ENCODE measurements around the gene MALRD1.
A peak's percentile ranks its signal among the peaks of the same experiment; 100 is the strongest.
"Not testable (repeated sequence)": the region's sequence is repeated elsewhere in the genome, so short reads cannot be mapped to it uniquely, and the experiment has no call there.

MALRD1 gene

DNA sequence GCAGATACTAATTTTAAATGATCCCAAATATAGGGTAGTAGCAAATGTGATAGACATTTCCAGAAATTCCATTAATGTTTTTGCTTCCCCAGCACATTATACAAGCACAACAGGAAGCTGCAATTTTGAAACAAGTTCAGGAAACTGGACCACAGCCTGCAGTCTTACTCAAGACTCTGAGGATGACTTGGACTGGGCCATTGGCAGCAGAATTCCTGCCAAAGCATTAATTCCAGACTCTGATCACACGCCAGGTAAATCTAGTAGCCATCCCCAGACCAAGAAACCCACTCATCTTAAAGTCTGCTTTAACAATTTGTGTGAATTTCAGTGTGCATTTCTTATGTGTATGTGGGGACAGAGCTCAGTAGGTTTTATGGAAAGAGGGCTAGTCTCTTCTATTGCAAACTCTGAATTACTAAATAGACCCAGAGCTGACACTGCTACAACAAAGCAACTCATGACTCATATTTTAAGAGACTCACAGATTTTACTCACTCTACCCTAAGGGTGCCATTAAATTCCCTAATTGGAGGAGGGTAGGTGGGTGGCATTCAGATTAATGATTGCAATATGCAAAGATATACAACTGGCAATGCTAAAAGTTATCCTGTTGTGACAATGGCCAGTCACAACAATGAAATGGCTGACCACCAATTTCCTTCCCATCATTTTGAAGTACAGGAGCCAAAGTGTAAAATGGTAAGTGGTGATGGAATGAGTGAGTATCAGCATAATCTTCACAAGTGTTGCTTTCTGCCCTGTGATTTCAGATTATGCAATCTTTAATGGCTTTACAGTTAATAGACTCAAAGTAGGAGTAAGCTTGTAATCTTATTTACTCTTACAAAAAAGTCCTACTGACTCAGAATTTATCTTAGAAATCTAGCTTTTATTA lies 450.0 kb downstream of the MALRD1 start:
- no peak for DNase-seq

DNA sequence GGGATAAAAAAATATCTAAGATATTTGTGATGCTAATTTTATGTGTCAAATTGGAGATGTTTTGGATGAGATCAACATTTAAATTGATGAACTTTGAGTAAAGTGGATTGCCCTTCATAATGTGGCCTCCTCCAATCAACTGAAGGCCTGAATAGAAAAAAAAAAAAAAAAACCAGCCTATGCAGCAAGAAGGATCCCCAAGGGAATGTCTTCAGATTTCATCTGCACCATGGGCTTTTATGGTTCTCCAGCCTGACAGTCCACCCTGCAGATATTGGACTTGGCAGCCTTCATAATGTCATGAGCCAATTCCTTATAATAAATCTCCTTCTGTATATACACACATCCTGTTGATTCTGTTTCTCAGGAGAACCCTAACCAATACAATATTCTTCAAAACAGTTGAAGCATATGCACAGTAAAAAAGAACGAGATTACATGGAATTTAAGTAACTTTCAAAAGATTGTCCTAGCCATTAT lies 450.7 kb downstream of the MALRD1 start:
- DNase-seq: no peak

DNA sequence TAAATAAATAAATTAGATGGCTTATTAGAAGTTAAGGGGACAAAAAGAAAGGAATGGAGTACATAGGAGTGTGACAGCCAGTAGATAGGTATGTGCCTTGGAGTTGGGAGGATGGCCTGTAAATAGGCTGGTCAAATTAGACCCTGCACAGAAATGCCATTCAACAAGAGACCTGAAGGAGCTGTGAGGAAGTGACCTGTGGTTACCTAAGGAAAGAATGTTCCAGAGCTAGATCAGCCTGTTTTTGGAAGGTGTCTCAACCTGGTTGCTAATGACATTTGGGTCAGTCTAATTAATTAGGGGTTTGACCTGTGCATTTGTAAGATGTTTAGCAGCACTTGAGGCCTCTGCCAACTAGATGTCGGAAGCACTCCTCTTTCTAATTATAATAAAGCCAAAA lies 452.4 kb downstream of the MALRD1 start:
- DNase-seq: no peak

GRCh38 chr10:19505320-19506312 lies 457.0 kb downstream of the MALRD1 start:
- no peak for DNase-seq

- not testable (repeated sequence) for DNase-seq
Observed at GRCh38 chr10:19510005-19510732, 461.6 kb downstream of the MALRD1 start.

DNA sequence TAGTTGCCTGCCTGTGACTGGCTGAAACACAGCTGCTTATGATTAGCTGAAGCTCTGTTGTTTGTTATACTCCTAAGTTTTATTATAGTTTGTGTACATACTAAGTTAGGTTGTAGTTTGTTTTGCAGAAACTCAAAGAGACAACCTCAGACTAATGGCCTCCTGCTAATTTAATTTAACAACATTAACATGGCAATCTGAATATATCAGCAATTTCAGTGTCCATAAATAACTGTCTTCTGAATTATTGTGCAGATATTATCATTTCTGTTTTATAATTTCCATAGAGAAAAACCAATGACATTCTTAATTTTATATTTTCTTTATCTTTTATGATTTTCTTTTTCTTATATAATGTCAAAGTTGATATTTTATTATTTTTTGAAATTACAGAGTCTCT lies 469.5 kb downstream of the MALRD1 start:
- no peak for DNase-seq

- DNase-seq: peak; percentile 23
Observed at GRCh38 chr10:19518632-19519031, 470.0 kb downstream of the MALRD1 start.

DNA sequence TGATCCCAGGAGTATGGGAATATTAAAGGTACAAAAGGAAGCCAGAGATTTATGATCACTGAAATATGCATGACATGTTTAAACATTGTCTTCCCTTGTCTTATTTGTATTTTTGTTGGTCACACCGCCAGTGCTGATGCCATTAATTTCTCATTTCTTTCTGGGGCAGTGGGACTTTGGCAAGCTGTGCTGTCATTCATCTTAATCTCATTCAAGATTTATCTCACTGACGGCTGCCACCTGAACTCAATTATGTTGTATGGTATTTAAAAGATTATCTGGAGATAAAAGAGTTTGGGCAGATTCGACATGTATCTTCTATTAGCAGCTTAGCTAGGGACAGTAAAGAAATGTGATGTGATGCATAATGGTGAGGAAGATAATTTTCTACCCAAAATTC lies 482.7 kb downstream of the MALRD1 start:
- DNase-seq: no peak

GRCh38 chr10:19532411-19532810 lies 483.8 kb downstream of the MALRD1 start:
- DNase-seq: no peak

DNA sequence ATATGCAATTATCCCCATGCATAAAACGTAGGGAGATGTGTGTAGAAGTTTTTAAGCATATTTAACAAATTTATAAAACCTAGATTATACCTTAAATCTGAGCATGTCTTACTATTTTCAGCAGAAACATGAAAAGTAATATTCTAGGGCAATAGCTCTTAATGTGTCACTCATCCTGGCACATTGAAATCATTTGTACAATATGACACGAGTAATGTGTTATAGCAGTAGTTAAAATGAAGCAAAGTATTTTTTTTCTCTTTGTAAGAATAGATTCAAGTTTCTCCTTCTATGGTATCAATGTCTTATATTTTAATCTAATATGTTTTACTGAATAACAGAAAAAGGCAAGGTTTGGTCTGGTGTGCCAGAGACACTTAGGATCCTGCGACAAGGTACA lies 492.7 kb downstream of the MALRD1 start:
- DNase-seq: no peak

- DNase-seq: no peak
Observed at GRCh38 chr10:19546224-19546623, 497.6 kb downstream of the MALRD1 start.

DNA sequence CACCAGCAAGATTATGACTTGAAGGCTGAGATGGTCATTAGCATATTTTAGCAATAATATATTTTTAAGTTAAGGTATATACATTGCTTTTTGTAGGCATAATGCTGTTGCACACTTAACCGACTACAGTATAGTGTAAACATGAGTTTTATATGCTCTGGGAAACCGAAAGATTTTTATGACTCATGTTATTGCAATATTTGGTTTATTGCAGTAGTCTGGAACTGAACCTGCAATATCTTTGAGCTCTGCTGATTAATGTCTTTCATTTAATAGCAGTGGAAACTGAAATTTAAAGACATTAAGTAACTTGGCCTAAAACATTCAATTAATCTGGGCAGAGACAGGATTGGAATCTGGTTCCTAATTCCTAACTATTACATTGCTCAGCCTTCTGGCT lies 500.9 kb downstream of the MALRD1 start:
- DNase-seq: no peak

DNA sequence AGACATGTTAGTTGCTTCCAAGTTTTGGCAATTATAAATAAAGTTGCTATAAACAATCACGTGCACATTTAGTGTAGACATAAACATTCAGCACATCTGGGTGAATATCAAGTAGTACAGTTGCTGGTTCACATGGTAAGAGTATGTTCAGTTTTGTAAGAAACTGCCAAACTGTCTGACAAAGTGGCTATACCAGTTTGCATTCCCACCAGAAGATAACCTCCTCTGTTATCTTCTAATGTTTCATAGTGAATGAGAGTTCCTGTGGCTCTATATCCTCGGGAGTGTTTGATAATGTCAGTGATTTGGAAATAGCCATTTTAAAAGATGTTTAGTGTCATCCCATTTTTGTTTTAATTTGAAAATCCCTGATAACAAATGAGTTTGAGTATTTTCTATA lies 508.1 kb downstream of the MALRD1 start:
- DNase-seq: no peak

GRCh38 chr10:19561181-19561580 lies 512.6 kb downstream of the MALRD1 start:
- no peak for DNase-seq

DNA sequence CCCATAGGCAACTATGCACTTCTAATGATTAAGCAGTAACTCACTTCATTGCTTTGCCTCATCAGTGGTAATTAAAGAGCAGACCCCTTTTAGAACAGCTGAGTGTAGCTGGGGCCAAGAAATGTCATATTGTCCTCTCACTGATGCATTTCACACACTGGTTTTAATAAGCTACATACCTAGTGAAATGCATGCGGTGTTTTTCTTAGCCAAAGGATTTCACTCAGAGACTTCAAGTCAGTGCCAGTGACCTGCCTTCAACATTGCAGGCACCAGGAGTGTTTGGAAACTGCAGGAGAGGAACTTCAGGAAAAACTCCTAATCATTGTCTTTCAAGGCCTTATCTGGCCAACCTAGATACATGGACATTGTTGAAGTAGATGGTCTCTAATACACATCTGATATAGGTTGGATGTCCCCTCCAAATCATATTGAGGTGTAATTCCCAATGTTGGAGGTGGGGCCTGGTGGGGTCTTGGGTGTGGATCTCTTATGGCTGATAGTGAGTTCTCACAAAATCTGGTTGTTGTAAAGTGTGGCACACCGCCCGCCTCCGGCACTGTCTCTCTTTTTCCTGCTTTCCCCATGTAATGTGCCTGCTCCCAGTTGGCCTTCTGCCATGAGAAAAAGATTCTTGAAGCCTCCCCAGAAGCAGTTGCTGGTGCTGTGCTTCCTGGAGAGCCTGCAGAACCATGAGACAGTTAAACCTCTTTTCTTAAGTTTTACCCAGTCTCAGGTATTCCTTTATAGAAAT lies 515.0 kb downstream of the MALRD1 start:
- DNase-seq: no peak

DNA sequence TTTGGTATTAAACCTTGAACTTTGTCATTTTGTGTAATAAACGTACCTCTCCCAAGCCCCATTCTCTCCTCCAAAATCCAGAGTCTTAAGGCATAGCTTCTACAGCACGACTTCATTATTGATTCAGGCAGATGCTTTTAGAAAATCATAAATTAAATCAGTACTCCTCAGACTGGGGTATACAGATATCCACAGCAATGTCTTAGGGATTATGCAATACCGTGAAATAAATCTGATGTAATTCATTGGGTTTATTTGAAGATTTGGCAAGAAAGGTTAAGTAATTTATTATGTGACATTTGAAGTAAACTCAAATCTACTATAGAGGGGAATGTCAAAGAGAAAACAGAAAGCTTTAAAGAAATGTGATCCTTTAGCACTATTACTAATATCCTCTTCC lies 521.5 kb downstream of the MALRD1 start:
- DNase-seq: no peak

GRCh38 chr10:19570991-19571390 lies 522.4 kb downstream of the MALRD1 start:
- DNase-seq: no peak

- DNase-seq: no peak
Observed at GRCh38 chr10:19572056-19572455, 523.5 kb downstream of the MALRD1 start.

- DNase-seq: no peak
Observed at GRCh38 chr10:19576576-19576975, 528.0 kb downstream of the MALRD1 start.

- DNase-seq: no peak
Observed at GRCh38 chr10:19577381-19577780, 528.8 kb downstream of the MALRD1 start.

- DNase-seq: no peak
Observed at GRCh38 chr10:19577807-19578206, 529.2 kb downstream of the MALRD1 start.

- DNase-seq: peak; percentile 2
Observed at GRCh38 chr10:19578571-19578970, 530.0 kb downstream of the MALRD1 start.

All from suppressor macrophage treated with lipopolysaccharide for 4 hours (primary cell).